Endothelial cell of umbilical vein (primary cell): Measurements from ENCODE around the gene ZDHHC7. TPM values are rescaled to one million over a fixed set of nuclear protein-coding genes. Genes with fewer than 3 reads are reported as not detected.

ENCODE experiments used
- BruUV-seq: library from RNA; stranded (reverse); fragments of 400-500 nt; replicated peaks from 2 replicates; lab custom pipeline; 2021; lab: Mats Ljungman, UMichigan
- CTCF ChIA-PET: fragments of 300-600, 350-600 bp; sonication (Branson Sonifier 250); formaldehyde crosslinking; loops from one replicate; lab custom pipeline; 2021; ENCODE audit warnings: antibody characterized with exemption, inconsistent platforms; lab: Charles Lee
- POLR2A ChIA-PET: fragments of 300-600, 350-600 bp; sonication (Branson Sonifier 250); formaldehyde crosslinking; loops from one replicate; lab custom pipeline; 2021; ENCODE audit warnings: antibody characterized with exemption, inconsistent platforms; lab: Charles Lee
- DNase-seq: peaks from one replicate; pipeline ENCODE4 v3.0.0-alpha.2; 2011; ENCODE audit warnings: low read depth, low spot score
- FAIRE-seq: peaks from 2 replicates; lab custom pipeline; 2011; peaks lifted over from hg19 to GRCh38; lab: Jason Lieb, UNC
- H2AFZ ChIP-seq: 2 replicates; pipeline ENCODE4 v1.6.0; 2012; ENCODE audit warnings: low read depth, low read length, control low read depth, inconsistent platforms
- H3K27ac ChIP-seq: 2 replicates; pipeline ENCODE4 v1.5.1; 2011; ENCODE audit warnings: low read depth, mild to moderate bottlenecking, control low read depth, low read length, moderate library complexity; ENCODE audit not compliant: insufficient read depth
- H3K27me3 ChIP-seq, 2 experiments: 2 replicates each; pipeline versions ENCODE4 v1.6.0 to v1.6.1; 2011; ENCODE audit warnings: low read length in 2 of 2, mixed read lengths in 1 of 2; ENCODE audit not compliant: control insufficient read depth in 2 of 2, insufficient read depth in 2 of 2
- H3K36me3 ChIP-seq, 2 experiments: 2 replicates in 1 of 2; 3 replicates in 1 of 2; pipeline ENCODE4 v1.5.1; 2011; ENCODE audit warnings: low read length in 2 of 2, mild to moderate bottlenecking in 1 of 2, moderate library complexity in 1 of 2; ENCODE audit not compliant: control insufficient read depth in 2 of 2, insufficient read depth in 2 of 2; ENCODE audit errors: extremely low read depth in 1 of 2
- H3K4me1 ChIP-seq: 3 replicates; pipeline ENCODE4 v1.5.1; 2011; ENCODE audit warnings: mild to moderate bottlenecking, low read length; ENCODE audit not compliant: control insufficient read depth, insufficient read depth; ENCODE audit errors: extremely low read depth
- H3K4me2 ChIP-seq: 2 replicates; pipeline ENCODE4 v1.6.1; 2011; ENCODE audit warnings: low read length, control low read depth, mixed read lengths; ENCODE audit not compliant: insufficient read depth
- H3K4me3 ChIP-seq, 3 experiments: fragments of 200-600 bp in 1 of 3; sonication (generic), shearing (Covaris generic) in 1 of 3; replicated peaks in 1 of 3; 2 replicates each; pipeline ENCODE4 v1.5.1; 2011 to 2016; ENCODE audit warnings: control low read depth in 3 of 3, low read length in 3 of 3, mild to moderate bottlenecking in 2 of 3, inconsistent platforms in 1 of 3, low read depth in 1 of 3, moderate library complexity in 1 of 3; ENCODE audit not compliant: insufficient read depth in 1 of 3
- H3K79me2 ChIP-seq: 2 replicates; pipeline ENCODE4 v1.6.0; 2012; ENCODE audit warnings: low read length, inconsistent platforms; ENCODE audit not compliant: control insufficient read depth, insufficient read depth
- H3K9ac ChIP-seq: replicated peaks from 2 replicates; pipeline ENCODE3; 2011; ENCODE audit warnings: low read length, control low read depth; ENCODE audit not compliant: insufficient read depth; ENCODE audit errors: extremely low read depth
- H3K9me1 ChIP-seq: replicated peaks from 3 replicates; pipeline ENCODE4 v1.6.0; 2011; ENCODE audit warnings: mild to moderate bottlenecking, low read length; ENCODE audit not compliant: control insufficient read depth, insufficient read depth; ENCODE audit errors: extremely low read depth
- H3K9me3 ChIP-seq: replicated peaks from 2 replicates; pipeline ENCODE4 v1.5.1; 2012; ENCODE audit warnings: low read length, inconsistent platforms; ENCODE audit not compliant: control insufficient read depth, insufficient read depth
- H4K20me1 ChIP-seq: replicated peaks from 2 replicates; pipeline ENCODE3; 2011; ENCODE audit warnings: mild to moderate bottlenecking, low read length; ENCODE audit not compliant: control insufficient read depth, insufficient read depth; ENCODE audit errors: extremely low read depth
- CTCF ChIP-seq, 2 donors: IDR thresholded peaks; 1 replicate in 1 of 2; 2 replicates in 1 of 2; pipeline ENCODE4 v1.5.1; 2011; ENCODE audit warnings: low read length in 2 of 2, mild to moderate bottlenecking in 2 of 2, moderate library complexity in 2 of 2, control low read depth in 1 of 2, inconsistent platforms in 1 of 2, low read depth in 1 of 2; ENCODE audit not compliant: insufficient read depth in 1 of 2; ENCODE audit errors: extremely low read depth in 1 of 2
- EZH2 ChIP-seq: IDR thresholded peaks from 2 replicates; pipeline ENCODE4 v1.6.1; 2012; ENCODE audit warnings: borderline replicate concordance, low read depth, mild to moderate bottlenecking, moderate library complexity, low read length, inconsistent platforms; ENCODE audit not compliant: severe bottlenecking
- JUN ChIP-seq: IDR thresholded peaks from 2 replicates; pipeline ENCODE4 v1.6.1; 2011; ENCODE audit warnings: borderline replicate concordance, low read depth; ENCODE audit not compliant: insufficient read length, insufficient read depth
- MYC ChIP-seq: IDR thresholded peaks from one replicate; pipeline ENCODE4 v1.6.1; 2011; ENCODE audit warnings: mild to moderate bottlenecking, low read depth, low read length
- dilution Hi-C: fragments of 300-500 bp; cut with MboI; formaldehyde crosslinking; loops from one replicate; pipeline ENCODE4 v1.15.0; 2019; ENCODE audit warnings: low sequenced_read_pairs; ENCODE audit not compliant: extremely low pct_ligation_motif_present
- intact Hi-C: fragments of 100-400 bp; cut with micrococcal nuclease; formaldehyde crosslinking; loops from one replicate; pipeline ENCODE4 v1.10.0; 2022
- polyA plus RNA-seq, 4 experiments: library from polyadenylated mRNA; depleted of rRNA in 3 of 4; stranded (reverse) in 3 of 4; unstranded in 1 of 4; fragments of >200 nt; gene quantifications; 2 replicates each; pipeline versions ENCODE4 v1.2.1 to v1.2.3, GENCODE V29; 2011 to 2012; ENCODE audit warnings: missing spikeins in 1 of 4
- total RNA-seq: library from RNA; stranded (reverse); gene quantifications from 2 replicates; pipeline ENCODE4 v1.2.3, GENCODE V29; 2021

The ZDHHC7 gene
- total and polyA plus RNA-seq, 2 donors (not counting 3 experiments of a cell fraction or from before 2014, with no cell fraction given), result 44.1 to 46.2 TPM

- H3K79me2 ChIP-seq, result no peaks in the 10 kb centered on the region
- H3K27me3 ChIP-seq, result no peaks in the 10 kb centered on the region
- ChIA-PET CTCF (interaction anchor here (1.0 to 5.8 kb wide), 8 partner anchors 8 to 171 kb away, joined by 3 to 73 read pairs (median 7); no protein-coding TSS in a partner anchor), POLR2A (no interaction called here)
- H2AFZ ChIP-seq, result no peak overlapping the region
- no peaks in the 10 kb centered on the region for H4K20me1 ChIP-seq
- dilution Hi-C loops, result no loop called here
- intact Hi-C loops, result loop anchor here (1.0 to 5.0 kb wide), 3 partner anchors 26 to 769 kb away; no protein-coding TSS in a partner anchor
- no peak for FAIRE-seq
- BruUV-seq, result no TSS peak
- no peaks in the 10 kb centered on the region for H3K9me3 ChIP-seq
- H3K4me3 ChIP-seq, result no peak overlapping the region
- H3K27ac ChIP-seq, result no peak overlapping the region
- TF ChIP-seq CTCF (IDR thresholded peaks at IDR 0.05; ENCODE audit: extremely low read depth in 1 of 2, insufficient read depth in 1 of 2, low read depth in 1 of 2, low read length in 2 of 2) (no peak), EZH2 (no peak), MYC (no peak), JUN (no peak)
- DNase-seq, result no peak
- H3K36me3 ChIP-seq, result no peaks in the 10 kb centered on the region
- H3K9ac ChIP-seq, result no peak overlapping the region
- no peaks in the 10 kb centered on the region for H3K4me1 ChIP-seq
- H3K9me1 ChIP-seq, result no peaks in the 10 kb centered on the region
- H3K4me2 ChIP-seq, result no peak overlapping the region
Measured at GRCh38 chr16:84925773-84926372, 85.5 kb downstream of the ZDHHC7 start.
